SH-SY5Y (cell line): ENCODE data around the gene BCL11A.

ENCODE experiments used
- GATA2 ChIP-seq: IDR thresholded peaks from 2 replicates; pipeline ENCODE4 v1.6.1; 2011; ENCODE audit warnings: mild to moderate bottlenecking, low read depth, low read length
- GATA3 ChIP-seq: IDR thresholded peaks from 2 replicates; pipeline ENCODE4 v1.6.1; 2011; ENCODE audit warnings: low read depth, mild to moderate bottlenecking, low read length, moderate library complexity

The BCL11A gene

GRCh38 chr2:60476206-60476954 lies 77.1 kb downstream of the BCL11A start:
- TF ChIP-seq GATA3 (no peak), GATA2 (no peak)

GRCh38 chr2:60475123-60475830 lies 78.2 kb downstream of the BCL11A start:
- TF ChIP-seq GATA3 (no peak), GATA2 (no peak)

DNA sequence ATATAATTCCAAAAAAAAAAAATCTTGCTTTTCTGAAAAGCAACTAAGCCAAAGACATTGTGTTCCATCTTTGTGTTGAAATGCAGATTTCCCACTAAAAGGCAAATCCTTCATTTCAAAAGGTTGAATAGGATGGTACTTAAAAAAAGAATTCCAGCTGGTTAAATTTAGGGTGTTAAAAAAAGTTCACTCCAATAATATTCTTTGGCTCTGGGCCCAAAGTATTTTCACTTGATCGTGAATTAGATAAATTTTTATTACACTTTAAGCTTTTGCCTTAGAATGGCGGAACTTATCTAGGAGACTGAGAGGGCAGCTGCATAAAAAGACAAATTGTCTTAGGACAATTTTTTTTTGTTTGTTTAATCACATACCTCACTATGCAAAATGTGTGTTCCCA lies 79.2 kb downstream of the BCL11A start:
- TF ChIP-seq GATA3 (no peak), GATA2 (no peak)

- TF ChIP-seq GATA2 (no peak), GATA3 (no peak)
Observed at GRCh38 chr2:60473546-60473945, 79.9 kb downstream of the BCL11A start.

GRCh38 chr2:60472663-60473289 lies 80.7 kb downstream of the BCL11A start:
- TF ChIP-seq GATA3 (no peak), GATA2 (no peak)

- TF ChIP-seq GATA3 (no peak), GATA2 (no peak)
Observed at GRCh38 chr2:60472041-60472440, 81.4 kb downstream of the BCL11A start.

GRCh38 chr2:60470340-60470739 lies 83.1 kb downstream of the BCL11A start:
- TF ChIP-seq GATA2 (no peak), GATA3 (no peak)

GRCh38 chr2:60469536-60470317 lies 83.7 kb downstream of the BCL11A start:
- no peak for TF ChIP-seq GATA3
- TF ChIP-seq GATA2: no peak

DNA sequence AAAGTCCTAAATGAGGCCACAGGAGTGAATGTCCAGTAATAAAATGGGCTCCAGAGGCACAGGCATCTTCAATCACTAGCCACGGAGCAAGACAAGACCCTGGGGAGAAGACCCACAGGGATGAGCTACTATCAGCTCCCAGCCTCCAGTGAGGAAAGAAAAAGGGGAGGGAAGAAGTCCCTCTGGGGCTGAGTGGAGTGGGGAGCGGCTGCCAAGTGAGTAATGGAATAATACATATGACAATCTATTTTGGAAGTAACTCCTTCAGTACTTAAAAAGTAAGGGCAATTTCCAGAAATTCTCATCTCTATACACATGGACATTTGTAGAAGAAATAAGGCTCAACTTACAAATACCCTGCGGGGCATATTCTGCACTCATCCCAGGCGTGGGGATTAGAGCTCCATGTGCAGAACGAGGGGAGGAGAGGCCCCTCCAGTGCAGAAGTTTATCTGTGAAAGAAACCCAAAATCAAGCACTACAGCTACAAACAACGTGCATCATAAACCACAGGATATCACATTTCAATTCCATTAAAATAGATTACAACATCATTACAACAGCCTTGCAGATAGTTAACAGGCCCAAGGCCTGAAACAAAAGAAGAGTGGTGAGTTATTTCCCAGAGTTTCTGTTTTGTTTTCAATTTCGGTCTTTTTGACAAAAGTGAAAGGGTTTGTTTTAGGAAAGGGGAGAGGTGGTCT lies 84.9 kb downstream of the BCL11A start:
- no peak for TF ChIP-seq GATA3
- no peak for TF ChIP-seq GATA2

DNA sequence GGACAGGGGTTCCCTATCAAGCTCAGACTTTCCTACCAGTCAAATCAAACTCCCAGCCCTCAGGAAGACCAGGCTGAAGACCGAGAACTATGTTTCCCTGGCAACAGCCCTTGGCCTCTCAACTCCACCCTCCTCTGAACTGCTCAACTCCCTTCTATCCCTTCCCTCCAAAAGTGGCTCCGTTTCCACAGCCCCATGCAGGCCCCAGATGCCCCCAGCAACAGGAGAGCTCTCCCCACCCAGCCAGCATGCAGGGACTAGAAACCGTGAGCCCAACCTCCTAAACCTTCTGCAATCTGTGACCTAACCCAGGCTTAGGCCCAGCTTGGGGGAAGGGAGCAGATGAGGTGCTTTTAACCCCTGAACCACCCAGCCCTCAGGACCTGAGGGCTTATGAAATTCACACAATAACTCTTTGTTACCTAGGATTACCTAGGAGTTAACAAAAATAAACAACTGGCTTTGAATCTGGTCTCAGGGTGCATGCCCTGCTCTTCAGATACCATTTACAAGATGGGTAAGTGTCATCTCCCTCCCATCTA lies 87.2 kb downstream of the BCL11A start:
- TF ChIP-seq GATA3 (no peak), GATA2 (no peak)

GRCh38 chr2:60465736-60466135 lies 87.7 kb downstream of the BCL11A start:
- TF ChIP-seq GATA3: no peak
- TF ChIP-seq GATA2: no peak

DNA sequence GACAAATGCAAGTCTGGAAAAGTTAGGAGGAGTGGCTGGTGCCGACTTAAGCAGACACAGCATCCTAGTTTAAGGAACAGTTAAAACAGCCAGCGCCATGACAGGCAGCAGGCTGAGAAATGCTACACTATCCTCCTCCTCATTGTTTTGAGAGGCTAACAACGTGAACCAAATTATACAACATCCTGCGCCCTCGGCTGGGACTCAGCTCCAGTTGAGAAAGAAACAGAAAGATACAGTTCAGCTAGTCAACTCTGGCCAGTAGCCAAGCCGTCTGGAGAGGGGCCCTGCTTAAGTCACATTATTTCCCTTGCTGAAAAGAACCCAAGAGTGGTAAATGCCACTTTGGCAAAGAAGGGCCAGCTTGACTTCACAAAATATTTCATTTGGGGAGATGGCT lies 90.2 kb downstream of the BCL11A start:
- TF ChIP-seq GATA2: no peak
- TF ChIP-seq GATA3: no peak

GRCh38 chr2:60461421-60462108 lies 91.9 kb downstream of the BCL11A start:
- TF ChIP-seq GATA2 (no peak), GATA3 (no peak)
